Kidney capillary endothelial cell (primary cell): ENCODE results near the gene PTGER1.
"Not testable (repeated sequence)": the region's sequence is repeated elsewhere in the genome, so short reads cannot be mapped to it uniquely, and the experiment has no call there.

Experiments used
- DNase-seq: peaks from one replicate; pipeline ENCODE4 v3.0.0-alpha.2; 2018; ENCODE audit warnings: low spot score

PTGER1 gene, protein sequence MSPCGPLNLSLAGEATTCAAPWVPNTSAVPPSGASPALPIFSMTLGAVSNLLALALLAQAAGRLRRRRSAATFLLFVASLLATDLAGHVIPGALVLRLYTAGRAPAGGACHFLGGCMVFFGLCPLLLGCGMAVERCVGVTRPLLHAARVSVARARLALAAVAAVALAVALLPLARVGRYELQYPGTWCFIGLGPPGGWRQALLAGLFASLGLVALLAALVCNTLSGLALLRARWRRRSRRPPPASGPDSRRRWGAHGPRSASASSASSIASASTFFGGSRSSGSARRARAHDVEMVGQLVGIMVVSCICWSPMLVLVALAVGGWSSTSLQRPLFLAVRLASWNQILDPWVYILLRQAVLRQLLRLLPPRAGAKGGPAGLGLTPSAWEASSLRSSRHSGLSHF

DNA sequence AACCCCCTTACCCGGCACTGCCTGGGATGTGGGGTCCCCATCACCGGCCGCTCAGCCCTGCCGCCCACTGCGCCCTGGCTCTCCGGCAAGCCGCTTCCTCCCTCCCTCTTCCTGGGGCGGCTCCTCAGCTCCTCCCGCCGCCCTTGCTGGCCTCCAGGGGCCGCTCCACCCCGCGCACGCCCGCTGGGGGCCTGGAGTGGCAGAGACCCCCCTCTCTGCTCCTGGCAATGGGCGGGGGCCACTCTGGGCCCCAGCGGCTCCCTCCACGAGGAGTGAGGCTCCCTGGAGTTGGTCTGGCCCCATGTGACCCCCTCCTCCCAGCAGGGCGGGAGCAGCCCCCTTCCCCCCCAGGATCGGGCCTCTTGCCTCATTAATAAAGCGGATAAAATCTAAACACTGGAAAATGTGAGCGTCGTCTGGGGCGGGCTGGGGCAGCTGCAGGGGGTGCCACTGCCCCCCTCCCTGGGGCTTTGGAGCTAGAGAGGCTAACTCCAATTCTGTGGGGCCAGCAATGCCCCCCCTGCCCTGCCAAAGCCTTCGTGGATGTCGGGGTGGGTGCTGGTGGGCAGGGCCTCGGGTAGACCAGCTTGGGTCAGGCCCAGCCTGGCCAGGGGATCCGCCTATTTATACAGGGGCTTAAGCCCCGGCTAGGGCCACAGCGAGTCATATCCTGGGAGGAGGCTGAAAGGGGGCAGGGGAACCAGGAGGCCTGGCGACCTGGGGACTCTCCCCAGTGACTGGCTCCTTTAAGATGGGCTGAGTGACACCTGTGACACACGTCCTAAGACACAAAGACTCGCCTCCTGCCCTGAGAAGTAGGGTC lies at the start of gene PTGER1:
Gene PTGER1 (minus strand): TSS at position 104 of the 823 bp plus-strand sequence. CDS start 1,034 bp downstream, outside the sequence.
- no peak for DNase-seq

DNA sequence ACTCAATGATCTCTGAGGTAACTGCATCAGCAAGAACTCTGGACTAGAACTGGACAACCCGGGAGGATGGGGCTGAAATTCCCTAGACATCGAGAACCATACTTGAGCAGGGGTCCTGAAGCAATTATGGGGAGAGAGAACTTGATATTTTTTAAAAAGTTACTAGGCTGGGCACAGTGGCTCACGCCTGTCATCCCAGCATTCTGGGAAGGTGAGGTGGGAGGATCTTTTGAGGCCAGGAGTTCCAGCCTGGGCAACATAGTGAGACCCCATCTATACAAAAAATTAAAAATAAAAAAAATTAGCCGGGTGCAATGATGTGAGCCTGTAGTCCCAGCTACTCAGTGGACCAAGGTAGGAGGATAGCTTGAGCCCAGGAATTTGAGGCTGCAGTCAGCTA lies 45.4 kb upstream of the PTGER1 start:
- DNase-seq: no peak

DNA sequence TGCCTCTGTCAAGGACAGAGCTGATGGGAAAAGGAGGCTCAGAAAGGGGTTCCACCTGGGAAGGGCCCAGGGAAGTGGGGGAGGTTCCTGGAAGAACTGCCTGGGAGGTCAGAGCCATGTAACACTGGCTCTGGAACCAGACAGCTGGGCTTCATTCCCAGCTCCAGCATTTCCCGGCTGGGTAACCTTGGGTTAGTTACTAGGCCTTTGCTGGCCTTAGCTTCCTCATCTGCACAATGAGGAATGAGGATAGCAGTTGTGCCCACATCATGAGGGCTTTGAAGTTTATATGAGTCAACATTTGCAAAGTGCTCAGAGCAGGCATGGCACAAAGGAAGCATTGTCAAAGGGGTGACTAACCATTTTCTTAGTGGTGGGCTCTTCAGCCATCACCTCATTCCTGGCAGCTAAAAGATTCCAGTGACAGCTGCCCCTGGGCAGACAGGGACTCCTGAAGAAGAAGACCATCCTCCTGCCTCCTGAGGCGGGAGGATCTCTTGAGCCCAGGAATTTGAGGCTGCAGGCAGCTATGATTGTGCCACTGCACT lies 44.8 kb upstream of the PTGER1 start:
- DNase-seq: peak; percentile 95

DNA sequence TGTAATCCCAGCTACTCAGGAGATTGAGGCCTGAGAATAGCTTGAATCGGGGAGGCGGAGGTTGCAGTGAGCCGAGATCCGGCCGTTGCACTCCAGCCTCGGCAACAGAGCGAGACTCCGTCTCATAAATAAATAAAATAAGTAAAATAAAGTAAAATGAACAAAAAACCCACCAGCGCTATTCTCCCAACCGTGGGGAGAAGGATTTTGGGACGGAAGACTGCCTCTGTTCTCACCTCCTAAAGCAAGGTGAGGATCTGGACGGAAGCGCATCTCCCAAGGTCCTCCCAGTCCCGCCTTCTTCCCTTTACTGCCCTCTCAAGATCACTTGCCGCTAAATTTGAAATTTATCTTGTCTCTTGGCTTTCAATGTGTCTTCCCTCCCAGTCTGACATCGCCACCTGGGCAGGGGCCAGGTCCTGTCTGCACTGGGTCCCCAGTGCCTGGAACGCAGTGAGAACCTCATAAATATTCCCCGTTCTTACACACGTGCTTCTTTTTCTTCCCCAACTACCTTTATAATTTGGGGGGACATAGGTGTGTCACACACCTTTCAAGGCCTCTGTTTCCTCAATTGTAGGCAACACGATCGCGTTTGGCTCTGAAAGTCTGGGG lies 44.2 kb upstream of the PTGER1 start:
- no peak for DNase-seq

DNA sequence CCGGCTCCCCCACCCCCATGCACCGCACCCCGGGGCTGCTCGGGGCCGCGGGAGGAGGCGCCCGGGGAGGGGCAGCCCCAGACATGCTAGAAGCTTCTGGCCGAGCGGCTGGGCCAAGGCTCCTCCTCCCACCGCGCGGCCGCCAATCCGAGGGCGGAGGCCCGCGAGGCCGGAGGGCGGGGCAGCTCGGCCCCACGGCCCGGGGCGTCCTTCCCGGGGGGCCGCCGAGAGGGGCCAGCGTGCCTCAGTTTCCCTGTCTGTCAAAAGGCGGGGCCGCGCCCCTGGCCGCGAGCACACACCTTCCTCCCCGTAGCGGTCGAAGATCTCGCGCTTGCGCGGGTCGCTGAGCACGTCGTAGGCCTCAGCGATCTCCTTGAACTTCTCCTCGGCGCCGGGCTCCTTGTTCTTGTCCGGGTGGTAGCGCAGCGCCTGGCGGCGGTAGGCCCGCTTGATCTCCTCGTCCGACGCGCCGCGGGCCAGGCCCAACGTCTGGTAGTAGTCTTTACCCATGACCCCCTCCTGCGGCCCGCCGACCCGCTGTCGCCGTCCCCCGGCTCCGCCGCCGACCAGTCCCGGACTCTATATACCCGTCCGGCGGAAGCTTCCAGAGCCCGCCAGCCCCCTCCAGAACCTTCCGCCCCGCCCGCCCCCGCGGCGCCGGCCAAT lies 42.8 kb upstream of the PTGER1 start, which contains the start of gene DNAJB1:
Gene DNAJB1 (minus strand): TSS at position 558 of the 666 bp plus-strand sequence. CDS start 48 bp downstream, at position 510.
- peak; percentile 55 for DNase-seq

DNA sequence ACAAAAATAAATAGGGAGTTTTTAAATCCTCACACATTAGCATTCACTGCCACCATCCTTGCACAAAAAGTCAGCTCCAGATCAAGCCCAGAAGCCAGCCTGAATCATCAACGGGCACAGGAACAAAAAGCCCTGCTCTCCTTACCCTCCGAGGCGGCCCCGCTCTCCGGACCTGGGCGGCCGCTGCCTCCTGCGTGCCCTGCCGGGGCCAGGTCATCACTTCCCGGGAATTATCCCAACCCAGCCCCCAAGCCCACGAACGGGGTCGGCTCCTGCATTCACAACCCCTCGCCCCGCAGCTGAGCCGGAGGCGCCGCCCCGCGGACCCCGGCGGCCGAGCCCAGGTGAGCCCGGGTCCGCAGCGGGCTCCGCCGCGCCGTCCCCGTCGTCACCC lies 42.3 kb upstream of the PTGER1 start:
- DNase-seq: no peak

DNA sequence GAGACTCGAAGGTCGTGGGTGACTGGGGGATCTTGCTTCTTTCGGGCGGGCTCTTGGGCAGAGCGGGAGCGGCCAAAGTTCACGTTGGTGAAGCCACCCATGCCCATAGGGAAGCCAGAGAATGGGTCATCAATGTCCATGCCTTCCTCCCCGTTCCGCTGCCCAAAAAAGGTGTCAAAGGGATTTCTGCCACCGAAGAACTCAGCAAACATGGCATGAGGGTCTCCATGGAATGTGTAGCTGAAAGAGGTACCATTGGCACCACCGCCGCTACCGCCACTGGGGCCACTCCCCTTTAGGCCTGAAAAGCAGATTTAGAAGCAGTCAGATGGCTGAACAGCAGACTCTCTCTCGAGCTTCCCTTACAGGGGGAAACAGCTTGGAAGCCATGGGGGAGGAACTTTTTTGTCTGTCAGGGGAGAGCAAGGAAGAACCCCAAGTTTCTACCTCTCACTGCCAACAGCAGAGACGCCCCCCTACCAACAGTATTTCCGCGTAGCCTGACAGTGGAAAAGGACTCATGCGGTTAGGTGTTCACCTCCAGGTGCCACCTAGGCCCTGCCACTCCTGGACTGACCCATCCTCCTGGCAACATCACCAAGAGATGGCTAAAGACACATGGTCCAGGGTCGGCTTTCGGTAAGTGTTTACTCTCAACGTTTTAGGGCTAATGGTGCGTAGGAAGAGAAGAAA lies 41.7 kb upstream of the PTGER1 start:
- DNase-seq: no peak

DNA sequence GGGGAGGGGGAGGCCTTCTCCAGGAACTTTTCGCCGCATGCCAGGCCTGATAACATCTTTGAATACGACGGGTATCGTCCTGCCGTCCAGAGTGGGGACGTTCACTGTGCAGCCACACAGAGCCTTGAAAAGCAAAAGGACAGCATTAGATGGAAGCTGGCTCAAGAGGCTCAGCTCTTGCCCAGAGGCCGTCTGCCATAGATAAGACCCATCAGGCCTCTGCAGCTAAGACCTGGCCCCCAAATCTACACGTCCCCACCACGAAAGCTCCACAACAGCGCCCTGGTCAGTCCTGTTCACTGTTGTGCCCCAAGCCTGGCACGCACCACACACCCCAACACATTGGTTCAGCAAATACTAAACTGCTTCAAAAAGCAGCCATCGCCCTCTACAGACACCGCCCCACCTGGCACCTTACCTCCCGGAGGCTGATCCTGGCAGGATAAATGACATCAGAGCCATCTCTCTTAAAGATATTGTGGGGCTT lies 40.9 kb upstream of the PTGER1 start:
- no peak for DNase-seq

DNA sequence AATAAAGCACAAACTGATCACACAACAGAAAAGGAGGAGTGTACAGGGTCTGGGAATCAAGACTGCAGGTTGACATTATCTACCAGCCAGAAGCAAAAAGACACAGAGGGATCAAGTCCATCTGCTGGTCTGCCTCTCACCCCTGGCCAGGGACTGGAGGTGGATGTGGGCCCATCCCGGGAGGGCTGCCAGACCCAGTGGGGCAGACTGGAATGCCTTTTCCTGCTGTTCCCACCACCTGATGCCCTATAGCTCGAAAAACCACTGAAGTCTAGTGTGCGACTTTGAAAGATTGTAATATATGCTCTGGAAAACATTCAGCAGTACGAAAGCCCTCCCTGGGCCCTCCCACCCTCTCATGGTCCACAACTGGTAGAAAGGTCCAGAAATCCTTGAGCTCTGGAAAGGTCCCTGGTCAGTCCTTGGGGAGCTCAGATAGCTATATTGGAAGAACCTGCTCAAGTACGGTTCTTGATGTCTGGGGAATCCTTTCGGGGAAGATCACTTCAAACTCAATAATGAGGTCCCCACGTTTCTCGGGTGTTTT lies 40.4 kb upstream of the PTGER1 start:
- no peak for DNase-seq

DNA sequence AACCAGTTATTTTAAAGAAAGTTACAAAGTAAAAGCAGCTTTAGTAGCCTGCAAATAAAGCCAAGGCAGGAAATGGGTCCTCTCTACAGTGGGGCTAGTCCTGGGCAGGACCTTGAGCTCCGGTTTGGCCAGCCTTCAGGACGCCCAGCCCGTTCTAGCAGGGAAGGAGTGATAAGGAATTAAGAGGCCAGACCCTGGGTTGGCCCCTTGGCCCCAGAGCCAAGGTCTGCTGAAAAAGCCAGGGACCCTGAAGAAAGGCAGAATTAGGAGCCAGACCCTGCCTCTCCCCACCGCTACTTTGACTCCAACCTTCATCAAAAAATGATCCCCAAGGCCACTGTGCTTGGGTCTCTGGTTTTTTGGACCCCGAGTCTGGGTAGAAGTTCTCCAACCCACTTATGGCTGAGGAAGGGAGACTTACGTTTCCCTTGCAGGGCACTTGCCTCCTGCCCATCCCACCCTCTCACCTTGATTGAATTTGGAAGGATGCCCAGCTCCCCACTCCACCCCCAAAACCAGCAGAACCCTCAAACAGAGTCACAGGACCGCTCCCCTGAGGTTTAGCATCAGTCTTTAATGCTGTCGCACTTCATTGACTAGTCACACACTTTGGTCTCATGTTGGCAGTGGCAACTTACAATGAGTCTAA lies 39.2 kb upstream of the PTGER1 start:
- DNase-seq: no peak

DNA sequence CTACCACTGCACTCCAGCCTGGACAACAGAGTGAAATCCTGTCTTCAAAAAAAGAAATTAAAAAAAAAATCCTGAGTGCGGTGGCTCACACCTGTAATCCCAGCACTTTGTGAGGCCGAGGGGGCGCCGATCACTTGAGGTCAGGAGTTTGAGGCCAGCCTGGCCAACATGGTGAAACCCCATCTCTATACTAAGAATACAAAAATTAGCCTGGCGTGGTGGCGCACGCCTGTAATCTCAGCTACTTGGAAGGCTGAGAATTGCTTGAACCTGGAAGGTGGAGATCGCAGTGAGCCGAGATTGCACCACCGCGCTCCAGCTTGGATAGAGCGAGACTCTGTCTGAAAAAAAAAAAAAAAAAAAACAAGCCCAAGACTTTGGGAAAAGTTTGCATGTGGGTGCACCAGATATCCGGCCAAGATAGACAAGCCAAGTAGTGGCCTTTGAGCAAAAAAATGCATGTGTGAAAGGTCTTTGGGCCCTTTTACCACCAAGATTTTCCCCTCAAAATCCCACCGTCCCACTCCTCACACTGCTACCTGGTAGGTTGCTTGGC lies 37.3 kb upstream of the PTGER1 start:
- DNase-seq: no peak

DNA sequence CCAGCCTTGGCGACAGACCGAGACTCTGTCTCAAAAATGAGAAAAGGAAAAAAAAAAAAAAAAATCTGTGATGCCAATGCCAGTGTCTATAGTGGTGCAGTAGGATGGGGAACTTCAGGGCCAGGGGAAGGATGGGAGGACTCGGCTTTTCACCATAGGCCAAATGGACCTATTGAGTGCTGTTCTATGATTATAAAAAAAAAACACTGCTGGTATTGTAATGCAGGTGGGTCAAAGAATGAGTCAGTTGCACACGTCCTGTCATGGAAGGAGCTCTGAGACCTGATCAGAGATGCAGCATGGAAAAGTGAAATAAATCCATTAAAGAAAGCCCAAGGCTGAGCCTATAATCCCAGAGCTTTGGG lies 36.1 kb upstream of the PTGER1 start:
- DNase-seq: no peak

DNA sequence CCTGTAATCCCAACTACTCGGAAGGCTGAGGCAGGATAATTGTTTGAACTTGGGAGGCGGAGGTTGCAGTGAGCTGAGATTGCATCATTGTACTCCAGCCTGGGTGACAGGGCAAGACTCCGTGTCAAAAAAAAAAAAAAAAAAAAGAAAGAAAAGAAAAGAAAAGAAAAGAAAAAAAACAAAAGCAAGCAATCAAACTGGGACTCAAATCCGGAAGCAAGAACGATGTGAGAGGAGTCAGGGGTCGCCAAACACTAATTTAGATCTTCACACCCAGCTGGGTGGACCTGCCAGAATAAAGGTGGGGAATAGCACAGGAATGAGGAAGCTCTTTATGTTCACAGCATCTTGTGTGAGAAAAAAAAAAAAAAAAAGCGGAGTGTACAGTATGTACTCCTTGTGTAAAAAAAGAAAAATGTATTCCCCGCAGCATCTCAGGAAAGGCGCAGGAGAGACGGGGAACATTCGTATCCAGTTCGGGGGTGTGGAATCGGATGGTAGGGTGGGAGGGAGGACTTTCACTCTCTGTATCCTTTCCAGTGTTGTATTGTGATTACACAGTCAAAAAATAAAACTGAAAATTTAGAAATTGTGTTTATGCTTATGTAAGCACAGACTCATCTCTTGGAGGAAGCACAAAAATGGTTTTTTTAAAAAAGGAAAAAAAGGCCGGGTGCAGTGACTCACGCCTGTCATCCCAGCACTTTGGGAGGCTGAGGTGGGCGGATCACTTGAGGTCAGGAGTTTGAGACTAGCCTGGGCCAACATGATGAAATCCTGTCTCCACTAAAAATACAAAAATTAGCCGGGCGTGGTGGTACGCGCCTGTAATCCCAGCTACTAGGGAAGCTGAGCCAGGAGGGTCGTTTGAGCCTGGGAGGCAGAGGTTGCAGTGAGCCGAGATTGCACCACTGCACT lies 35.4 kb upstream of the PTGER1 start:
- no peak for DNase-seq

DNA sequence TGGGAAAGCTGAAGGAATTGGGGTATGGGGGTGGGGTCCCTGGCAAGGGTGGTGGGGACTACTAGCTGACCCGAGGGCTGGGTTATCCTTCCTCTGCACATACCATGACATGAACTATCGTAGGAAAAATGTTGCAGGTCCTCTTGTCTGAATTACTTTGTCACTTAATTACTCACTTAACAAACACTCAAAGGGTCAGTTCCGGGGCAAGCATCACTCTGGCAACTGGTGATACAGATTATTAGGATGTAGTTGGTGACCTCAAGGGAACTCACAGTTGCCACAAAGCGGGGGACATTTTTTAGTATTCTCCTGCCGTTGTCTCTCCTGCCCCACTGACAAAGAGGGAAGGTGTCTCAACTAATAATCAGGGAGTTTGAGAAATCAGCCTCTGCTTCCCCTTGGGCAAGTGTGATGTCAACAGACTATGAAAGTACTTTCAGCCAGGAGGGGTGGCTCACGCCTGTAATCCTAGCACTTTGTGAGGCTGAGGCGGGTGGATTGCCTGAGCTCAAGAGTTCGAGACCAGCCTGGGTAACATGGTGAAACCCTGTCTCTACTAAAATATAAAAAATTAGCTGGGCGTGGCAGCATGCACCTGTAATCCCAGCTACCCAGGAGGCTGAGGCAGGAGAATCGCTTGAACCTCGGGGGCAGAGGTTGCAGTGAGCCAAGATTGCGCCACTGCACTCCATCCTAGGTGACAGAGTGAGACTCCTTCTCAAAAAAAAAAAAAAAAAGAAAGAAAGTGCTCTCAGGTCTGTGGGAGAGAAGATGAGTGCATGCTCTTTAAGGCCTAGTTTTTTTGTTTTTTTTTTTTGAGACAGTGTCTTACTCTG lies 32.8 kb upstream of the PTGER1 start:
- DNase-seq: peak; percentile 85

DNA sequence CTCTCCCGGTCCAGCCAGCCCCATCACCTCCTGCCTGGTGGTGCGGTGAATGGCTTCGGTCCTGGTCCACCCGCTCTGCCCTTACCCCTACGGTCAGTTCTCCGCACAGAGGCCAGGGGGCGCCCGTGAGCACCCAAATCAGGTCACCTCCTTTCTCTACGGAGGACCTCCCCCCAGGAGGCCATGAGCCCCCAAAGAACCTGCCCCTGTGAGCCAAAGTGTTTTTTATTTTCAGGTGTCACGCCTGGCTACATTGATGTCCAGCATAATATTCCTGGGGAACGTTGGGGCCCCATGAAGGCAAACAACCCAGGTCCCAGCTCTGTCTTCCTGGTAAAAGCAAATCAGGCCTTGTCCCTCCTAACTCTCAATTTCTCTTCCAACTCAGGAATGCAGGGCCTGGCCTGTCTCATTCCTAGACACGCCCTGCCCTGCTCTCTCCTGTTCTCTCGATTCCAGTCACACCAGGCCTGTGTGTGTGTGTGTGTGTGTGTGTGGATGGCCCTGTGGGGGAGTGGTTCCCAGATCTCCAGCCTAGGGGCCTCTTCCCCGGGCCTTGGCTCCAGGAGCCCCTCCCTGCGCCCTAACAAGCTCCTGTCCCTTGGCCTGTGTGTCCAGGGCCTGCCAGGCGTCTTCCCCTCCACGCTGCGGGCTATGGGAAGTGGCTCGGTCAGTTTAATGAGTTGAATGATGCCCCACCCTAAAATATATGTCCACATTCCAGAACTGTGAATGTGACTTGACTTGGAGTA lies 30.5 kb upstream of the PTGER1 start:
- DNase-seq: no peak

DNA sequence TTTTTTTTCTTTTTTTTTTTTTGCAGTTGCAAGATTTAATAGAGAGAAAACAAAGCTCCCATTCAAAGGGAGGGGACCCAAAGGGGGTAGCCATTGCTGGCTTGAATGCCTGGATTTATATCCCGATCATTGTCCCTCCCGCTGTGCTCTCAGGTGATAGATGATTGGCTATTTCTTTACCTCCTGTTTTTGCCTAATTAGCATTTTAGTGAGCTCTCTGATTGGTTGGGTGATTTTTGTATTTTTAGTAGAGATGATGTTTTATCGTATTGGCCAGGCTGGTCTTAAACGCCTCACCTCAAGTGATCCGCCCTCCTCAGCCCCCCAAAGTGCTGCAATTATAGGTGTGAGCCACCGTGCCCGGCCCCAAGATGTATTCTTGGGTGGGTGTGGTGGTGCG lies 29.4 kb upstream of the PTGER1 start:
- not testable (repeated sequence) for DNase-seq

DNA sequence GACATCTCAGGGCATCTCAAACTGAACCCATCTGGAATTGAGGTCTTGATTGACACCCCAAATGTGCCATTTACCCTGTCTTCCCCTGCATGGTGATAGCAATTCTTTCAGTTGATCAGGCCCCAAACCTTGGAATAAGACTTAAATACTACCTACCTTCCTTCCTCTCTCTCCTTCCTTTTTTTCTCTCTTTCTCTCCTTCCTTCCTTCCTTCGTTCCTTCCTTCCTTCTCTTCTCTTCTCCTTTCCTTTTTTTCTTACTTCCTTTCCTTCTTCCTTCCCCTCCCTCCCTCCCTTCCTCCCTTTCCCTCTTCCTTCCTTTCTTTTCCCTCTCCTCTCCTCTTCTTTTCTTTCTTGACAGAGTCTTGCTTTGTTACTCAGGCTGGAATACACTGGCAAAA lies 28.1 kb upstream of the PTGER1 start:
- DNase-seq: no peak
